Heart right ventricle (tissue), 16 donors: ENCODE measurements around the gene CAMK2A. TPM values are rescaled to one million over a fixed set of nuclear protein-coding genes. Genes with fewer than 3 reads are reported as not detected.

Source experiments
- ATAC-seq, 8 donors: fragments of 200-7000 bp; cut with Tn5 transposase; one replicate each; pipeline ENCODE4 v1.9.1; 2020; ENCODE audit warnings: mild to moderate bottlenecking in 8 of 8, moderate library complexity in 8 of 8, moderate number of reproducible peaks in 1 of 8
- DNase-seq, 2 donors: peaks; one replicate each; pipeline ENCODE4 v3.0.0-alpha.2; 2020
- H3K27ac ChIP-seq, 10 donors: fragments of 200-600 bp; sonication (generic) in 2 of 10; one replicate each; pipeline versions ENCODE4 v1.5.0 to v1.8.0; 2020 to 2022; ENCODE audit warnings: mild to moderate bottlenecking in 3 of 10
- H3K27me3 ChIP-seq, 7 donors: fragments of 200-600 bp; one replicate each; pipeline ENCODE4 v1.8.0; 2021 to 2022; ENCODE audit warnings: mild to moderate bottlenecking in 2 of 7
- H3K36me3 ChIP-seq, 9 donors: fragments of 200-600 bp; sonication (generic) in 1 of 9; one replicate each; pipeline versions ENCODE4 v1.5.0 to v1.8.0; 2020 to 2022; ENCODE audit warnings: mild to moderate bottlenecking in 2 of 9
- H3K4me1 ChIP-seq, 9 donors: fragments of 200-600 bp; sonication (generic) in 1 of 9; one replicate each; pipeline versions ENCODE4 v1.5.0 to v1.8.0; 2020 to 2022; ENCODE audit warnings: mild to moderate bottlenecking in 4 of 9
- H3K4me3 ChIP-seq, 10 donors: fragments of 200-600 bp; sonication (generic) in 2 of 10; one replicate each; pipeline versions ENCODE4 v1.5.0 to v1.8.0; 2020 to 2022; ENCODE audit warnings: mild to moderate bottlenecking in 7 of 10, moderate library complexity in 2 of 10
- H3K9me3 ChIP-seq, 11 donors: fragments of 200-600 bp in 10 of 11; sonication (generic) in 2 of 11; one replicate each; pipeline versions ENCODE4 v1.5.0 to v1.8.0; 2013 to 2022; ENCODE audit warnings: mild to moderate bottlenecking in 2 of 11, control low read depth in 1 of 11, moderate library complexity in 1 of 11
- WGBS, 2 donors: extraction: QIAGEN DNeasy Blood & Tissue Kit; methylation state at CpG; one replicate each; pipeline ENCODE4 v1.1.7; 2013; ENCODE audit warnings: inconsistent platforms in 1 of 2; 5-methylcytosine and 5-hydroxymethylcytosine counted together
- intact Hi-C, 10 donors: fragments of 100-400 bp; cut with DNase I; formaldehyde crosslinking; loops; one replicate each; pipeline versions ENCODE4 v1.11.1 to v1.14.2; 2022
- polyA plus RNA-seq, 2 donors: library from polyadenylated mRNA; stranded (reverse); fragments of 200-250 nt; gene quantifications; one replicate each; pipeline ENCODE4 v1.2.3, GENCODE V29; 2013
- total RNA-seq, 10 donors: library from RNA; stranded (reverse); fragmentation: NEBNext Ultra II Directional in 3 of 10; extraction: Animal tissue kit (Norgen Biotek cat#: 25700) in 3 of 10; gene quantifications; one replicate each; pipeline versions ENCODE4 v1.2.1 to v1.2.4, GENCODE V29; 2021 to 2023
- TF ChIP-seq, protein P1 (sequence below), 9 donors: fragments of 200-600 bp; sonication (generic) in 2 of 9; IDR thresholded peaks; one replicate each; pipeline versions ENCODE4 v1.5.0 to v1.8.0; 2021 to 2022; ENCODE audit warnings: antibody characterized with exemption in 9 of 9, mild to moderate bottlenecking in 5 of 9, moderate library complexity in 1 of 9
- donor health status: Arrhythmogenic right ventricular cardiomyopathy.
- donor health status: ischemic (EF 13 %, LVEDD 7.1; RV severe dilation, severe dysfunction).
- donor health status: healthy with polysubstance abuse.
- donor health status: DM: no; HTN: yes; CAD: no.
- donor health status: DM: no; HTN: no; CAD: no.
- donor health status: ischemic (EF 25% LVEDD 6.9; RV normal size, moderate dysfunction).
- donor health status: ischemic (EF 25% LVEDD 5.7; RV mildly dilated, moderate dysfunction).
- donor health status: healthy.
- donor health status: DM: yes; HTN: yes; CAD: no.
- donor health status: Ischemic cardiomyopathy.
- donor health status: ischemic (EF 35%, LVEDD 5.7; RV mildly dilated, moderate dysfunction).
- donor health status: nonischemic (EF 11% LVEDD 7.7; RV severe dilation, severe dysfunction).
- donor health status: DM: yes; HTN: yes; CAD: no.
- donor health status: PGD.
- donor health status: ischemic (EF 29% LVEDD 5.4; RV normal size, mild dysfunction).
- donor health status: nonischemic (EF 23%, LVEDD 6.1; RV moderate dilation, normal function).

The CAMK2A gene
- total and polyA plus RNA-seq, 12 donors: 1.2 to 25.7 (median 17.9) TPM

DNA sequence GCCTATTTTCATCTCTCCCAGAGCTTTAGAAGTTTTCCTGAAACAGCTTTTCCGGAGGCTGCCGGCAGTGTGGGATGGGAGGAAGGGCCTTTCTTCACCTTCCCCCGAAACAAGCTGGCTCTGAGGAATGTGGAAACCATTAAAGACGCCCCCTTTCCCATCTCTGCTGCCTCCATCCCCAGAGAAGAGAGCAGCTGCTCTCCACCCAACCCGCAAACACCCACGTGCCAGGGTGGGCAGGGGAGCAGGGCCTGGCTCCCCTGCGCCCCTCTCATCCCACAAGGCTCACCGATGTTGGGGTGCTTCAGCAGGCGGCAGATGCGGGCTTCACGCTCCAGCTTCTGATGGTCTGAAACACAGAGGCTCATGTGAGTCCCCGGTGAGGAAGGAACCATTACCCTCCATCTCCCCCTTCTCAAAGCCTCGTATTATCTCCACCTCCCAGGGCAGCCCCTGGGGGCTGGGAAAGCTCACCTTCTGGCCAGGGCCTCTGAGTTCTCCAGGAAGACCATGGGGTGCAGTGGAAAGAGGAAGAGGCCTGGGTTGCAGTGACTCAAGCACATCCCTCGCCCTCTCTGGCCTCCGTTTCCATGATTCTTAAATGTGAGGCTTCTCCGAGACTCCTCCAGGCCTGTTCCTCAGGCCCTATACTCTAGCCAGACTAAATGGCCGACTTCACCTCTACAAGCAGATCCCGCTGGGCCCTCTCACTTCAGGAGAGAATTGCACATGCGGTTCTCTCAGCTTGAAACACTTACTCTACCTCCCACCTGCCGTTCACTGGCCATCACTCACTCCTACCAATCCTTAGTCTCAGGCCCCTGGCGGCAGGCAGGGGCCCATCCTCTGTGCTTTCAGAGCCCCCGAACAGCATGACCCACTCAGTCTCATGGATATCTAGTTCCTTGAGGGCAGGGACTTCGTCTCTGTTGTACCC, 24.6 kb downstream of the CAMK2A start:
- Histone ChIP-seq H3K4me1 (peaks cover 0 to 13% (median 7%) of the 10 kb centered on the region in 9 donors), H3K4me3 (no peak overlapping the region), H3K36me3 (no peaks in the 10 kb centered on the region), H3K27ac (no peak overlapping the region), H3K9me3 (no peaks in the 10 kb centered on the region), H3K27me3 (no peaks in the 10 kb centered on the region)
- intact Hi-C loops: loop anchor here in 1 of 10 donors (2.0 kb wide), 1 partner anchor 82 kb away; no protein-coding TSS in a partner anchor
- WGBS, 2 donors: 89 to 90% methylated on average over 23 of the region's 23 CpGs
- no peak for DNase-seq
- TF ChIP-seq, protein P1, sequence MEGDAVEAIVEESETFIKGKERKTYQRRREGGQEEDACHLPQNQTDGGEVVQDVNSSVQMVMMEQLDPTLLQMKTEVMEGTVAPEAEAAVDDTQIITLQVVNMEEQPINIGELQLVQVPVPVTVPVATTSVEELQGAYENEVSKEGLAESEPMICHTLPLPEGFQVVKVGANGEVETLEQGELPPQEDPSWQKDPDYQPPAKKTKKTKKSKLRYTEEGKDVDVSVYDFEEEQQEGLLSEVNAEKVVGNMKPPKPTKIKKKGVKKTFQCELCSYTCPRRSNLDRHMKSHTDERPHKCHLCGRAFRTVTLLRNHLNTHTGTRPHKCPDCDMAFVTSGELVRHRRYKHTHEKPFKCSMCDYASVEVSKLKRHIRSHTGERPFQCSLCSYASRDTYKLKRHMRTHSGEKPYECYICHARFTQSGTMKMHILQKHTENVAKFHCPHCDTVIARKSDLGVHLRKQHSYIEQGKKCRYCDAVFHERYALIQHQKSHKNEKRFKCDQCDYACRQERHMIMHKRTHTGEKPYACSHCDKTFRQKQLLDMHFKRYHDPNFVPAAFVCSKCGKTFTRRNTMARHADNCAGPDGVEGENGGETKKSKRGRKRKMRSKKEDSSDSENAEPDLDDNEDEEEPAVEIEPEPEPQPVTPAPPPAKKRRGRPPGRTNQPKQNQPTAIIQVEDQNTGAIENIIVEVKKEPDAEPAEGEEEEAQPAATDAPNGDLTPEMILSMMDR (IDR thresholded peaks at IDR 0.05): no peak
- no peak for ATAC-seq

DNA sequence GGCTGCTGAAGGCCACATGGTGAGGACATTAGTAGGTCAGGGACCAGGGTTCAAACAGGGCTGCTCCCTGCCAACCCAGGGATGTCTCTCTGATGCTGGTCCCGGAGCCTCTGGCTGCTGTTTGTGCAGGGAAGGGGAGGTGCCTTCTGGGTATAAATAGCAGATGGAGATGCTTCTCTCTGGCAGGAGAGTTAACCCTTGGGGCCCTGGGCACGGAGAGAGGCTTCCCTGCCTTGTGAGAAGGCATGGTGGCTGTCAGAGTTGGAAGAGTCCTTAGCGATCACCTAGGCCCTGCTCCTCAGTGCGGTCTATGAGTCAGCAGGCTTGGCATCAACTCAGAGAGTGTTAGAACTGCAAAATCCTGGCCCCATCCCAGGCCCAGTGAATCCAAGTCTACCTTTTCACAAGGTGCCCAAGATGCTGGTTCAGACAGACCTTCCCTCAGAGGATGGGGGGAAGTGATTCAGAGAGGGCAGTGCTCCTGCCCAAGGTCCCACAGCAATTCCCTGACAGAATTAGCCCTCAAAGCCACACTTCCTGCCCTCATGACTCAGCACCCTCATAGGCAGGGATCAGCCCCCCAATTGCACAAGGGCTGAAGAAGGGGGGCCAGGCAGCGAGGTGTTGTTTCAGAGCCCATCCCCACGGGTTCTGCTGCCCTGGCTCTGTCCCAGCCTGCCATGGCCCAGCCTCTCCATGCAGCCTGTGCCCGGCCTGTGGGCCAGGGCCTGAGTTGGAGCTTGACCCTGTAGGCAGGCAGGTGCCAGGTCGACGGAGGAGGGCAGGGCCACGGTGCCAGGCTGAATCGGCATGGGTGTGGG, 25.6 kb downstream of the CAMK2A start:
- WGBS, 2 donors: 58 to 59% methylated on average over 11 of the region's 11 CpGs
- ATAC-seq (peak; percentile 7 to 75 (median 40)), DNase-seq (no peak)
- TF ChIP-seq, protein P1 (IDR thresholded peaks at IDR 0.05): no peak
- Histone ChIP-seq H3K4me3 (no peak overlapping the region), H3K27me3 (no peaks in the 10 kb centered on the region), H3K36me3 (no peaks in the 10 kb centered on the region), H3K4me1 (peaks cover 0 to 13% (median 7%) of the 10 kb centered on the region in 9 donors), H3K9me3 (no peaks in the 10 kb centered on the region), H3K27ac (no peak overlapping the region)
- intact Hi-C loops: loop anchor here in 2 of 10 donors (2.0 kb wide), 2 partner anchors 69 to 83 kb away; no protein-coding TSS in a partner anchor

DNA sequence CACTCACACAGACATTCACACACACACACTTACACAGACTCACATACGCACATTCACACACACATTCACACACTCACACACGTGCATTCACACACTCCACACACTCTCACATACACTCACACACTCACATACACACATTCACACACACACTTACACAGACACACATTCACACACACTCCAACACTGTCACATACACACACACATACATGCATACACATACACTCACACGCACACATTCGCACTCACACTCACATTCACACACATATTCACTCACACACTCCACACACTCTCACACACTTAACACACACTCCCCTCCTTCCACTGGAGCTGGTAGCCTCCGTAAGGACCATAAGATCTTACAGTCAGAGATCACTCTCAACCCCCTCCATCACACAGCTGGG, 26.2 kb downstream of the CAMK2A start:
- H3K9me3 ChIP-seq: no peaks in the 10 kb centered on the region
- ATAC-seq: peak in 3 of 8 donors; percentile 7 to 21 (median 8)
- intact Hi-C loops: loop anchor here in 1 of 10 donors (2.0 kb wide), 1 partner anchor 69 kb away; no protein-coding TSS in a partner anchor
- peaks cover 0 to 13% (median 7%) of the 10 kb centered on the region in 9 donors for H3K4me1 ChIP-seq
- no peaks in the 10 kb centered on the region for H3K27me3 ChIP-seq
- TF ChIP-seq, protein P1 (IDR thresholded peaks at IDR 0.05): no peak
- H3K36me3 ChIP-seq: no peaks in the 10 kb centered on the region
- WGBS, 2 donors: 70 to 77% methylated on average over 5 of the region's 5 CpGs
- no peak overlapping the region for H3K27ac ChIP-seq
- H3K4me3 ChIP-seq: no peak overlapping the region
- no peak for DNase-seq

DNA sequence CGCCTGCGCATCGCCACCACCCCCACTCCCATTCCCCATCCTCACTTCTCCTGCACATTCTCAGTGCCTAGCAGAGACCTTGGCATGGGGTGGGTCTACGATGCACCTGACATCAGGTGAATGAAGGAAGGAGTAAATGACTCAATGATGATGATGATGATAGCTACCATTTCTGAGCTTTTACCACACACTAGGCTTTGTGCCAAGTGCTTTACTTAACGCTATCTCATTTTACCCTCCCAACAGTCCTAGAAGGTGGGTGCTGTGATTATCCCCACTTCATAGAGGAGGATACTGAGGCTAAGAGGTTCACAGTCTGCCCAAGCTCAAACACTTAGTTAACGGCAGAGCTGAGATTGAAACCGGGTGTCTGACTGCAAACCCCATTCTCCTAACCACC, 27.1 kb downstream of the CAMK2A start:
- Histone ChIP-seq H3K4me1 (peaks cover 0 to 13% (median 7%) of the 10 kb centered on the region in 9 donors), H3K4me3 (no peak overlapping the region), H3K36me3 (no peaks in the 10 kb centered on the region), H3K9me3 (no peaks in the 10 kb centered on the region), H3K27me3 (no peaks in the 10 kb centered on the region), H3K27ac (no peak overlapping the region)
- intact Hi-C loops: loop anchor here in 1 of 10 donors (2.0 kb wide), 1 partner anchor 70 kb away; no protein-coding TSS in a partner anchor
- ATAC-seq (no peak), DNase-seq (no peak)
- TF ChIP-seq, protein P1 (IDR thresholded peaks at IDR 0.05): no peak
- WGBS, 2 donors: 90 to 91% methylated on average over 7 of the region's 7 CpGs
